Measurements from ENCODE around the gene SLC39A11.

DNA sequence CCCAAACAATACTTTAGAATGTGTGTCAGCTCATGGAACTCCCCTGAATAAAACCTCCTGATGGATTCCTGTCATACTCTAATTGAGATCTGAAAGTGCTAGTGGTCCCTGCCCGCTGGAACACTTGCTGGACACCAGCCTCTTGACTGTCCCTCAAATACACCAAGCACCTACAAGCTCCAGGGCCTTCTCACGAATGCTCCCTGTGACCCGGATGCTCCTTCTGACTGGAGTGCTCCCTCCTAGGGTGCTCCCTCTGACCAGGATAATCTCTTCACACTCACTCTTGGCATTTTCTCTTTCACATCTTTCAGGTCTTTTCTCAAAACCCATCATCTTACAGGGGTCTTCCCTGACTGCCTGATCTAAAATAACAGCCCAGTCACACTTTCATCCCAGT is 205.9 kb downstream of the SLC39A11 start:
- no peak for TF ChIP-seq POLR2A (IDR thresholded peaks at IDR 0.05)
- TF ChIP-seq, protein P1, sequence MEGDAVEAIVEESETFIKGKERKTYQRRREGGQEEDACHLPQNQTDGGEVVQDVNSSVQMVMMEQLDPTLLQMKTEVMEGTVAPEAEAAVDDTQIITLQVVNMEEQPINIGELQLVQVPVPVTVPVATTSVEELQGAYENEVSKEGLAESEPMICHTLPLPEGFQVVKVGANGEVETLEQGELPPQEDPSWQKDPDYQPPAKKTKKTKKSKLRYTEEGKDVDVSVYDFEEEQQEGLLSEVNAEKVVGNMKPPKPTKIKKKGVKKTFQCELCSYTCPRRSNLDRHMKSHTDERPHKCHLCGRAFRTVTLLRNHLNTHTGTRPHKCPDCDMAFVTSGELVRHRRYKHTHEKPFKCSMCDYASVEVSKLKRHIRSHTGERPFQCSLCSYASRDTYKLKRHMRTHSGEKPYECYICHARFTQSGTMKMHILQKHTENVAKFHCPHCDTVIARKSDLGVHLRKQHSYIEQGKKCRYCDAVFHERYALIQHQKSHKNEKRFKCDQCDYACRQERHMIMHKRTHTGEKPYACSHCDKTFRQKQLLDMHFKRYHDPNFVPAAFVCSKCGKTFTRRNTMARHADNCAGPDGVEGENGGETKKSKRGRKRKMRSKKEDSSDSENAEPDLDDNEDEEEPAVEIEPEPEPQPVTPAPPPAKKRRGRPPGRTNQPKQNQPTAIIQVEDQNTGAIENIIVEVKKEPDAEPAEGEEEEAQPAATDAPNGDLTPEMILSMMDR (IDR thresholded peaks at IDR 0.05) = no peak

Data from thyroid gland (tissue), 4 donors.